SHP77 treated with DMSO at 0.1 percent for 48 hours (cell line): Measurements from ENCODE around the gene PIGS.

Source experiments
- DNase-seq: peaks from one replicate; lab custom pipeline; 2025; lab: John Stamatoyannopoulos, UW

PIGS gene

GRCh38 chr17:28506763-28507487 lies 64.4 kb downstream of the PIGS start:
- DNase-seq = no peak

- no peak for DNase-seq
Measured at GRCh38 chr17:28505986-28506665, 65.2 kb downstream of the PIGS start, which contains the start of gene FOXN1. Gene FOXN1 (plus strand): TSS chr17:28506348. CDS start chr17:28523970, 17,622 bp downstream.

- DNase-seq = no peak
Measured at GRCh38 chr17:28503420-28503819, 67.9 kb downstream of the PIGS start.
